ENCODE data around the gene WDR45. TPM values are rescaled to one million over a fixed set of nuclear protein-coding genes. Genes with fewer than 3 reads are reported as not detected.
A peak's percentile ranks its signal among the peaks of the same experiment; 100 is the strongest.

WDR45 gene
- total and polyA plus RNA-seq, 2 of the 13 experiments (the other 11 are each of a cell fraction or from before 2014, with no cell fraction given): 16.4 to 65.5 TPM

DNA sequence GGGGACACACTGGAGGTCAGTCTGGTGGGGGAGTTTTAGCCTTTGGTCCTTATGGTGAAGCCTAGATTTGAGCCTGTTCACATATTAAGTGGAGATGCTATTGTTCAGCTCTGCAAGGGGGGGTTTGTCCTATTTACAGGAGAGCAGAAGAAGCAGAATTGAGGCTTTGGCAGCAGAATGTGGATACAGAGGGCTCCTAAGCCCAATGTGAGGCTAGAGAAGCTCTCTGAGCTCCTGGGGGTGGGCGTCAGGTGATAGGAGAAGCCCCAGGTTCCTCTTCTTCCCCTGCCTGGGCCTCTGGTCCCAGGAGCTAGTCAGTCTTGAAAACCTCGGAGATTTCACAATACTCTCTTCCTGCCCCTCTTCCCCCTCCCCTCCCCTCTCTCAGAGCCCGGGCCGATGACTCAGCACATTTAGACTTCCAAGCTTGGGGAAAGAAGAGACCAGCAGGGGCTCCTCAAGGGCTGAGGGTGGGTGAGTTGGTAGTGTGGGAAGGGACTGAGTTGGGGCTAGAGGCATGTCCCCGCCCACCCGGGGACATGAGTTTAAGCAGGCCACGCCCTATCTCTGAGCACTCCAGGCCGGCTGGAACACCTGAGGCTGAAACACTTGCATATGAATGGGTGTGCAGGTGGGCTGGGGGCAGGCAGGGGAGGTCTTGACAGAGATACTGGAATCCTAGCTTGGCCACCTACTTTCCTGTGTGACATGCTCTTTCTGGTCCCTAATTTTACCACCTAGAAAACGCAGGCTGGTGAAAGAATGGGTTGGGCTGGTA lies 39.9 kb downstream of the WDR45 start (continued):
- TF ChIP-seq, protein P1, sequence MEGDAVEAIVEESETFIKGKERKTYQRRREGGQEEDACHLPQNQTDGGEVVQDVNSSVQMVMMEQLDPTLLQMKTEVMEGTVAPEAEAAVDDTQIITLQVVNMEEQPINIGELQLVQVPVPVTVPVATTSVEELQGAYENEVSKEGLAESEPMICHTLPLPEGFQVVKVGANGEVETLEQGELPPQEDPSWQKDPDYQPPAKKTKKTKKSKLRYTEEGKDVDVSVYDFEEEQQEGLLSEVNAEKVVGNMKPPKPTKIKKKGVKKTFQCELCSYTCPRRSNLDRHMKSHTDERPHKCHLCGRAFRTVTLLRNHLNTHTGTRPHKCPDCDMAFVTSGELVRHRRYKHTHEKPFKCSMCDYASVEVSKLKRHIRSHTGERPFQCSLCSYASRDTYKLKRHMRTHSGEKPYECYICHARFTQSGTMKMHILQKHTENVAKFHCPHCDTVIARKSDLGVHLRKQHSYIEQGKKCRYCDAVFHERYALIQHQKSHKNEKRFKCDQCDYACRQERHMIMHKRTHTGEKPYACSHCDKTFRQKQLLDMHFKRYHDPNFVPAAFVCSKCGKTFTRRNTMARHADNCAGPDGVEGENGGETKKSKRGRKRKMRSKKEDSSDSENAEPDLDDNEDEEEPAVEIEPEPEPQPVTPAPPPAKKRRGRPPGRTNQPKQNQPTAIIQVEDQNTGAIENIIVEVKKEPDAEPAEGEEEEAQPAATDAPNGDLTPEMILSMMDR (CRISPR knock-in tag; IDR thresholded peaks at IDR 0.05): peak; percentile 25; the same call in 1 of the 2 replicates
- TF ChIP-seq FOSL2 (CRISPR knock-in tag; IDR thresholded peaks at IDR 0.05) (peak; percentile 52), ETV5 (CRISPR knock-in tag; IDR thresholded peaks at IDR 0.05; ENCODE audit: borderline replicate concordance) (peak; percentile 33; the same call in 1 of the 2 replicates), ZSCAN21 (CRISPR knock-in tag; IDR thresholded peaks at IDR 0.05; ENCODE audit: borderline replicate concordance) (no peak), SAP130 (CRISPR knock-in tag; IDR thresholded peaks at IDR 0.05; ENCODE audit: low read depth) (peak; percentile 25; the same call in 1 of the 2 replicates)
- TF ChIP-seq, protein P2, sequence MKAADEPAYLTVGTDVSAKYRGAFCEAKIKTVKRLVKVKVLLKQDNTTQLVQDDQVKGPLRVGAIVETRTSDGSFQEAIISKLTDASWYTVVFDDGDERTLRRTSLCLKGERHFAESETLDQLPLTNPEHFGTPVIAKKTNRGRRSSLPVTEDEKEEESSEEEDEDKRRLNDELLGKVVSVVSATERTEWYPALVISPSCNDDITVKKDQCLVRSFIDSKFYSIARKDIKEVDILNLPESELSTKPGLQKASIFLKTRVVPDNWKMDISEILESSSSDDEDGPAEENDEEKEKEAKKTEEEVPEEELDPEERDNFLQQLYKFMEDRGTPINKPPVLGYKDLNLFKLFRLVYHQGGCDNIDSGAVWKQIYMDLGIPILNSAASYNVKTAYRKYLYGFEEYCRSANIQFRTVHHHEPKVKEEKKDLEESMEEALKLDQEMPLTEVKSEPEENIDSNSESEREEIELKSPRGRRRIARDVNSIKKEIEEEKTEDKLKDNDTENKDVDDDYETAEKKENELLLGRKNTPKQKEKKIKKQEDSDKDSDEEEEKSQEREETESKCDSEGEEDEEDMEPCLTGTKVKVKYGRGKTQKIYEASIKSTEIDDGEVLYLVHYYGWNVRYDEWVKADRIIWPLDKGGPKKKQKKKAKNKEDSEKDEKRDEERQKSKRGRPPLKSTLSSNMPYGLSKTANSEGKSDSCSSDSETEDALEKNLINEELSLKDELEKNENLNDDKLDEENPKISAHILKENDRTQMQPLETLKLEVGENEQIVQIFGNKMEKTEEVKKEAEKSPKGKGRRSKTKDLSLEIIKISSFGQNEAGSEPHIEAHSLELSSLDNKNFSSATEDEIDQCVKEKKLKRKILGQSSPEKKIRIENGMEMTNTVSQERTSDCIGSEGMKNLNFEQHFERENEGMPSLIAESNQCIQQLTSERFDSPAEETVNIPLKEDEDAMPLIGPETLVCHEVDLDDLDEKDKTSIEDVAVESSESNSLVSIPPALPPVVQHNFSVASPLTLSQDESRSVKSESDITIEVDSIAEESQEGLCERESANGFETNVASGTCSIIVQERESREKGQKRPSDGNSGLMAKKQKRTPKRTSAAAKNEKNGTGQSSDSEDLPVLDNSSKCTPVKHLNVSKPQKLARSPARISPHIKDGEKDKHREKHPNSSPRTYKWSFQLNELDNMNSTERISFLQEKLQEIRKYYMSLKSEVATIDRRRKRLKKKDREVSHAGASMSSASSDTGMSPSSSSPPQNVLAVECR (CRISPR knock-in tag; IDR thresholded peaks at IDR 0.05; ENCODE audit: borderline replicate concordance): peak; percentile 19; the same call in 1 of the 2 replicates
- TF ChIP-seq, protein P3, sequence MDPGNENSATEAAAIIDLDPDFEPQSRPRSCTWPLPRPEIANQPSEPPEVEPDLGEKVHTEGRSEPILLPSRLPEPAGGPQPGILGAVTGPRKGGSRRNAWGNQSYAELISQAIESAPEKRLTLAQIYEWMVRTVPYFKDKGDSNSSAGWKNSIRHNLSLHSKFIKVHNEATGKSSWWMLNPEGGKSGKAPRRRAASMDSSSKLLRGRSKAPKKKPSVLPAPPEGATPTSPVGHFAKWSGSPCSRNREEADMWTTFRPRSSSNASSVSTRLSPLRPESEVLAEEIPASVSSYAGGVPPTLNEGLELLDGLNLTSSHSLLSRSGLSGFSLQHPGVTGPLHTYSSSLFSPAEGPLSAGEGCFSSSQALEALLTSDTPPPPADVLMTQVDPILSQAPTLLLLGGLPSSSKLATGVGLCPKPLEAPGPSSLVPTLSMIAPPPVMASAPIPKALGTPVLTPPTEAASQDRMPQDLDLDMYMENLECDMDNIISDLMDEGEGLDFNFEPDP (CRISPR knock-in tag; conservative IDR thresholded peaks at IDR 0.05): no peak
